Endodermal cell (in vitro differentiated cells): ENCODE measurements around the gene PTPRN2. TPM values are rescaled to one million over a fixed set of nuclear protein-coding genes. Genes with fewer than 3 reads are reported as not detected.
A peak's percentile ranks its signal among the peaks of the same experiment; 100 is the strongest.
"Not testable (repeated sequence)": the region's sequence is repeated elsewhere in the genome, so short reads cannot be mapped to it uniquely, and the experiment has no call there.

Source experiments
- DNase-seq: peaks from one replicate; pipeline ENCODE4 v3.0.0-alpha.2; 2017
- H3K27ac ChIP-seq: 2 replicates; pipeline ENCODE4 v1.5.1; 2013; ENCODE audit warnings: mild to moderate bottlenecking, low read depth, low read length, moderate library complexity
- H3K27me3 ChIP-seq: 2 replicates; pipeline ENCODE4 v1.6.1; 2013; ENCODE audit warnings: mild to moderate bottlenecking, low read length, moderate library complexity; ENCODE audit not compliant: insufficient read depth, control insufficient read depth, poor library complexity, severe bottlenecking
- H3K36me3 ChIP-seq: 2 replicates; pipeline ENCODE4 v1.7.0; 2013; ENCODE audit warnings: mild to moderate bottlenecking, low read length, moderate library complexity; ENCODE audit not compliant: control insufficient read depth, insufficient read depth
- H3K4me1 ChIP-seq: one replicate; pipeline ENCODE4 v1.7.0; 2013; ENCODE audit warnings: low read length; ENCODE audit not compliant: control insufficient read depth, insufficient read depth
- H3K4me3 ChIP-seq: 2 replicates; pipeline ENCODE4 v1.5.1; 2013; ENCODE audit warnings: mild to moderate bottlenecking, low read length, moderate library complexity
- H3K9ac ChIP-seq: 2 replicates; pipeline ENCODE4 v1.6.1; 2013; ENCODE audit warnings: mild to moderate bottlenecking, low read length, moderate library complexity; ENCODE audit not compliant: poor library complexity, severe bottlenecking; ENCODE audit errors: extremely low read depth
- H3K9me3 ChIP-seq: 2 replicates; pipeline ENCODE4 v1.6.1; 2013; ENCODE audit warnings: mild to moderate bottlenecking, low read length, moderate library complexity; ENCODE audit not compliant: control insufficient read depth
- H3K27ac Mint-ChIP-seq: 2 replicates; pipeline ENCODE4 v1.8.0; 2020; ENCODE audit warnings: mixed read lengths
- H3K27me3 Mint-ChIP-seq: 2 replicates; pipeline ENCODE4 v1.8.0; 2021; ENCODE audit warnings: mild to moderate bottlenecking, mixed read lengths; ENCODE audit not compliant: insufficient read depth
- H3K36me3 Mint-ChIP-seq: 2 replicates; pipeline ENCODE4 v1.8.0; 2020; ENCODE audit warnings: low read depth, mixed read lengths
- H3K4me1 Mint-ChIP-seq: 2 replicates; pipeline ENCODE4 v1.8.0; 2020; ENCODE audit warnings: mixed read lengths
- H3K4me3 Mint-ChIP-seq: 2 replicates; pipeline ENCODE4 v1.8.0; 2020; ENCODE audit warnings: mild to moderate bottlenecking, moderate library complexity, mixed read lengths
- H3K9me3 Mint-ChIP-seq: 2 replicates; pipeline ENCODE4 v1.8.0; 2020; ENCODE audit warnings: mild to moderate bottlenecking, mixed read lengths
- CTCF ChIP-seq: fragments of 200-600 bp; sonication (generic); conservative IDR thresholded peaks from 2 replicates; pipeline ENCODE4 v1.5.0; 2021; ENCODE audit warnings: antibody characterized with exemption, mild to moderate bottlenecking
- WGBS, 2 experiments: methylation state at CpG; one replicate each; pipeline versions ENCODE4 v1.1.5 to v1.1.7; 2013; ENCODE audit warnings: missing lambda C conversion rate in 2 of 2, mixed read lengths in 1 of 2; ENCODE audit not compliant: insufficient coverage in 1 of 2, insufficient read length in 1 of 2; 5-methylcytosine and 5-hydroxymethylcytosine counted together
- total RNA-seq, 2 donors: library from RNA; stranded (reverse); fragmentation: NEBNext Ultra II Directional in 1 of 2; extraction: Animal tissue kit (Norgen Biotek cat#: 25700) in 1 of 2; gene quantifications; 2 replicates in 1 of 2; 3 replicates in 1 of 2; pipeline ENCODE4 v1.2.1, GENCODE V29; 2021

Gene PTPRN2
- total RNA-seq, 2 donors from 2014 or later, result 0.69 to 1.2 TPM

GRCh38 chr7:158299607-158300006, 288.0 kb downstream of the PTPRN2 start:
- DNase-seq, result peak; percentile 47
- H3K4me1 Mint-ChIP-seq, result peaks cover 9% of the 10 kb centered on the region

GRCh38 chr7:158296798-158297104, 290.9 kb downstream of the PTPRN2 start:
- Mint-ChIP-seq H3K4me1 (peaks cover 5% of the 10 kb centered on the region), H3K27me3 (no peaks in the 10 kb centered on the region), H3K4me3 (no peak overlapping the region), H3K27ac (no peak overlapping the region), H3K9me3 (peaks cover 14% of the 10 kb centered on the region), H3K36me3 (peaks cover 2% of the 10 kb centered on the region)
- H3K9ac ChIP-seq, result no peak overlapping the region
- 84 to 88% methylated on average over 5 to 7 of the region's 7 CpGs for WGBS, 2 experiments
- no peak overlapping the region for H3K4me3 ChIP-seq
- peaks cover 83% of the 10 kb centered on the region for H3K9me3 ChIP-seq
- no peaks in the 10 kb centered on the region for H3K27me3 ChIP-seq
- peak; percentile 17 for DNase-seq
- TF ChIP-seq CTCF, result no peak
- H3K36me3 ChIP-seq, result no peaks in the 10 kb centered on the region
- no peaks in the 10 kb centered on the region for H3K4me1 ChIP-seq
- no peak overlapping the region for H3K27ac ChIP-seq

More at GRCh38 chr7:158299607-158300006, 288.0 kb downstream of the PTPRN2 start:
- Mint-ChIP-seq H3K36me3 (peaks cover 2% of the 10 kb centered on the region), H3K9me3 (peaks cover 16% of the 10 kb centered on the region), H3K27me3 (no peaks in the 10 kb centered on the region), H3K4me3 (no peak overlapping the region), H3K27ac (no peak overlapping the region)
- H3K27me3 ChIP-seq, result no peaks in the 10 kb centered on the region
- WGBS, 2 experiments, result 46 to 73% methylated on average over 2 to 4 of the region's 4 CpGs
- TF ChIP-seq CTCF, result no peak
- no peaks in the 10 kb centered on the region for H3K36me3 ChIP-seq
- H3K4me3 ChIP-seq, result no peak overlapping the region
- no peaks in the 10 kb centered on the region for H3K4me1 ChIP-seq
- H3K9me3 ChIP-seq, result peaks cover 88% of the 10 kb centered on the region
- H3K27ac ChIP-seq, result no peak overlapping the region
- no peak overlapping the region for H3K9ac ChIP-seq

GRCh38 chr7:158295966-158296797, 291.4 kb downstream of the PTPRN2 start:
- peak; percentile 20 for DNase-seq
- Mint-ChIP-seq H3K4me3 (no peak overlapping the region), H3K27me3 (no peaks in the 10 kb centered on the region), H3K27ac (no peak overlapping the region), H3K36me3 (peaks cover 2% of the 10 kb centered on the region), H3K9me3 (peaks cover 14% of the 10 kb centered on the region), H3K4me1 (peaks cover 3% of the 10 kb centered on the region)
- no peaks in the 10 kb centered on the region for H3K4me1 ChIP-seq
- 85 to 87% methylated on average over 8 to 16 of the region's 16 CpGs for WGBS, 2 experiments
- H3K27me3 ChIP-seq, result no peaks in the 10 kb centered on the region
- TF ChIP-seq CTCF, result no peak
- no peaks in the 10 kb centered on the region for H3K36me3 ChIP-seq
- H3K9ac ChIP-seq, result no peak overlapping the region
- no peak overlapping the region for H3K27ac ChIP-seq
- peaks cover 83% of the 10 kb centered on the region for H3K9me3 ChIP-seq
- H3K4me3 ChIP-seq, result no peak overlapping the region

GRCh38 chr7:158294468-158295215, 293.0 kb downstream of the PTPRN2 start:
- not testable (repeated sequence) for H3K27me3 ChIP-seq, H3K36me3 ChIP-seq, H3K27ac Mint-ChIP-seq, H3K4me3 ChIP-seq, H3K4me1 Mint-ChIP-seq, DNase-seq, H3K27me3 Mint-ChIP-seq, H3K4me3 Mint-ChIP-seq, H3K4me1 ChIP-seq, H3K27ac ChIP-seq, H3K36me3 Mint-ChIP-seq, H3K9ac ChIP-seq
- peaks cover 85% of the 10 kb centered on the region for H3K9me3 ChIP-seq
- H3K9me3 Mint-ChIP-seq, result peaks cover 19% of the 10 kb centered on the region
- 74 to 90% methylated on average over 5 to 27 of the region's 29 CpGs for WGBS, 2 experiments
